OCI-M2 (cell line): ENCODE data around the gene FAM9C.

Source experiments
- DNase-seq: peaks from one replicate; lab custom pipeline; 2025; ENCODE audit not compliant: unreplicated experiment; lab: John Stamatoyannopoulos, UW

Gene FAM9C

GRCh38 chrX:13008851-13009250 lies 35.6 kb downstream of the FAM9C start:
- no peak for DNase-seq

GRCh38 chrX:13008189-13008533 lies 36.3 kb downstream of the FAM9C start:
- DNase-seq: no peak

DNA sequence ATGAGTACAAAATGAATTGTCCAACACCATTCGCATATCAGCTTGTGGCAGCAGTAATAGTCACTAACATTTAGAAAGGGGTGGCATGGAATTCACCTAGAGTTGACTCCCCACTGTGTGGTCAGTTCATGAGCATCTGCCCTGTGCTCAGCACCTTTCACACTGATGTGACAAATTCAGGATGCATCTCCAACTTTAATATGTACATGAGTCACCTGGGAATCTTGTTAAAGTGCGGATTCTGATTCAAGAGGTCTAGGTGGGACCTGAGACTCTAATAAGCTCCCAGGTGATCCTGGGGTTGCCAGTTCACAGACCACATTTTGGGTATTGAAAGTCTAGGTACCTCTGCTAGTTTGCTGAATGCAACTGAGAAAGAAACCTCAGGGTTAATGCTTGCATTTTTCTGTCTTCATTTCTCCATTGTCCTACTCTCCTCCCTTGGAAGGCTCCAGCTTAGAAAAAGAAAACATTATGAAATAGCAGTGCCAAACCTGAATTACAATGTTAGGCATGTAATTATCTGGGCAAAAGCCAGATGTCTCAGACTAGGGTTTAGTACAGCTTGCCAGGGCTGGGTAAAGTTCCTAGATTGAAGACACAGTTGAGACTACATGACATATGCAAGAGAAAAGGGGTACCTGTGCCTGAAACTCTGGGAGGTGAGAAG lies 36.8 kb downstream of the FAM9C start:
- DNase-seq: no peak

DNA sequence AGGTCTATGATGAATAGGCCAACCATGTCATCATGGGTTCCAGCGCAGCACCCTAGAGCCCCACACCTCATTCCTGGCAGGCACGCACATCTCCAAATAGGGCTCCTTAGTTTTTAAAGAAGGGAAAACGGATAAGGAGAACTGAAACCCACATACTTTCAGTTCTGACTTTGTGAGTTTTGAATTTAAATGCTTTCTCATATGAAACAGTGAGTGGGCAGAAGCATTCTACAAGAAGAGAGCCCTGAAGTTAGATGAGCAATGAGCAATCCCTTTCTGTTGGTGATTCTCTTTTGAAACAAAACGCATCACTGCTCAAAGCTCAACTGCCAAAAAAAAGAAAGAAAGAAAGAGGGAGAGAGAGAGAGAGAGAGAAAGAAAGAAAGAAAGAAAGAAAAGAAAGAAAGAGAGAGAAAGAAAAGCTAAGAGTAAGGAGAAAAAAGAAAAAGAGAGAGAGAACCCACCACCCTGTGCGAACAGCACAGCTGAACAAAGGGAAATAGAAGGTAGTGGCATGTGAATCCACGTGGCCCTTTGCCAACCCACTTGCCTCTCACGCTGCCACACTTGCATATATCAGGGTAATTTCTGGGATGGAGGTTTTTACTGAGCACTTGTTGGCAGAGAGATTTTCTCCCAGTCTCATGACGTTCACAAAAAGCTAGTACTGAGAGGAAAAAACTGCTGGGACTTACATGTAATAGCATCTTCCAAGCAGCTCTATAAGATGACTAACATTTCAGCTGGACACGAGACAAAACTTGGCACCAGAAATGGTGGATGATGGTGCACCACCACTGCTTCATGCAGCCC lies 38.6 kb downstream of the FAM9C start:
- DNase-seq: no peak

DNA sequence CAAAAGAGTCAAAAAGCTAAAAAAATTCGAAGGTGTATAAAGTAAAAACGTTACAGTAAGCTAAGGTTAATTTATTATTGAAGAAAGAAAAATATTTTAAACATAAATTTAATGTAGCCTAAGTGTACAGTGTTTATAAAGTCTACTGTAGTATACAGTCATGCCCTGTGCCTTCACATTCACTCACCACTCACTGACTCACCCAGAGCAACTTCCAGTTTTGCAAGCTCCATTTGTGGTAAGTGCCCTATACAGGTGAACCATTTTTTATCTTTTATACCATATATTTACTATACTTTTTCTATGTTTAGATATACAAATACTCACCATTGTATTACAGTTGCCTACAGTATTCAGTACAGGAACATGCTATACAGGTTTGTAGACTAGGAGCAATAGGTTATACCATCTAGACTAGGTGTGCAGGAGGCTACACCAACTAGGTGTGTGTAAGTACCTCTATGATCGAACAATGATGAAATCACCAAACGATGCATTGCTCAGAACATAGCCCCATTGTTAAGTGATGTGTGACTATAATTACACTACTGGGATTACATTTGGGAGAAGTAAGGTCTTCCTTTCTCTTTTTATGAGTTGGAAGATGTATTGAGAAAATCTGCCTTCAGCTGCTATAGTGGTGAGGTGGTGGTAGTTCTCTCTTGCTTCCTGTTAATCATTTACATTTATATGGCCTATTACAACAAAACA lies 42.3 kb downstream of the FAM9C start:
- no peak for DNase-seq

- DNase-seq: no peak
These were observed 43.3 kb downstream of the FAM9C start for GRCh38 chrX:13001097-13001496.

DNA sequence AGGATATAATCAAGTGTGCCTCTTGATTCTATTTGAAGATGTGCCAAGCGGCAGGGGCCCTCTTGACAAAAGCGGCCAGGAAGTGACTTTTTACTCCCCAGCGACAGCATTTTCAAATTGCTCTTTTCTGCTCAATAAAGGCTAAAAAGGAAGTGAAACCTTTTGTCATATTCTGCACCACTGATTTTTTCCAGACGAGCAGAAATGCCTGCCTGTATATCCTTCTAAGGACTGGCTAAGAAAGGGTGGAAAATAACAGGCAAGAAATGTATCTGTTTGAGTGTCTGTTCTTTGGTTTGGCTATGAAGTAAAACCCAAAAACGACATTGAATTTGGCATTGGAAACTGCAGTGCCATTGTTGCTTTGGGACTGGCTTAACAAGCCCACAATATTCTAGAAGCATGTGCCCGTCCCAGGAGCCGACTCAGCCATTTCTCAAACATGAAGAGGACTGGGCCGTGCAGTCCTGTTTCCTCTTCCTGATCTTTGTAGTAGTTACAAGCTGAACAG lies 44.1 kb downstream of the FAM9C start:
- DNase-seq: no peak

GRCh38 chrX:12999422-12999821 lies 45.0 kb downstream of the FAM9C start:
- DNase-seq: no peak

DNA sequence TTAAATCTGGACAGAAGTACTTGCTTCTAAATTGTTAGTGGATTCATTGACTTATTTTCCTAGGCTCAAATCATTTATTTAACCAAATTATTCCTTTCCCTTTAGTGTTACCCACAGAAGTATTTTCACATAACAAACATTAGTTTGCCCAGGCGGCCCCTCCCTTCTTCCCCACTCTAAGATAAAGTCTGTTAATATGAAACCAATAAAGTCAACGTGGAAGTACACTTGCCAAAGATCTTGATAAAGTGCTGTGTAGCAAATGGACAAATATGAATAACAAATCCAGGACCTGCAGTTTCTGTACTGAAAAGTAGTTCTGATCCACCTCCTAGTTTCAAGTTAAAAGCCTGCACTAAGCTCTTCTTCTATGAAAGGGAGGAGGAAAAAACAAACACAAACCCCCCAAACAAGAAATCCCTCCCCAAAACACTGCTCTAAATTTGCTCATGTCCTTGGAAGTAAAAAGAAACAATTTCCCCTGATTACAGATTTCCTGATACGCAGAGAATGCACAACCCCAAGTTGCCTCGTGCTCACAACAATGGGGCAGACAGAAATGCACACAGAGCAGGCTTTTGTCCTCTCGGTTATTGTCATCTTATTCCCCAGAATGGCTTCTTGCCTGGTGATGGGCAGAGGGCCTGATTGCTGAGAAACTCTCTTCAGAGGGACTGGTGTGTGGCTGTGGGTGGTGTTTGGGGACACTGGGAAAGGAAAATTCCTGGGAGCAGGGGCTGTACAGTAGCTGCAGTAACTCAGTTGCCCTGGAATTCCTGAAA lies 46.3 kb downstream of the FAM9C start:
- DNase-seq: no peak

GRCh38 chrX:12996934-12997435 lies 47.4 kb downstream of the FAM9C start:
- DNase-seq: no peak

- DNase-seq: no peak
These were observed 50.1 kb downstream of the FAM9C start for GRCh38 chrX:12994321-12994720.

GRCh38 chrX:12993826-12994225 lies 50.6 kb downstream of the FAM9C start:
- no peak for DNase-seq

- DNase-seq: no peak
These were observed 51.8 kb downstream of the FAM9C start for GRCh38 chrX:12992544-12993118.

- DNase-seq: no peak
These were observed 52.8 kb downstream of the FAM9C start for GRCh38 chrX:12991575-12991974.

GRCh38 chrX:12989461-12989860 lies 55.0 kb downstream of the FAM9C start:
- DNase-seq: no peak

- no peak for DNase-seq
These were observed 55.6 kb downstream of the FAM9C start for GRCh38 chrX:12988797-12989196.

- DNase-seq: no peak
These were observed 56.4 kb downstream of the FAM9C start for GRCh38 chrX:12987900-12988594.

- DNase-seq: no peak
These were observed 57.1 kb downstream of the FAM9C start for GRCh38 chrX:12987340-12987739.

DNA sequence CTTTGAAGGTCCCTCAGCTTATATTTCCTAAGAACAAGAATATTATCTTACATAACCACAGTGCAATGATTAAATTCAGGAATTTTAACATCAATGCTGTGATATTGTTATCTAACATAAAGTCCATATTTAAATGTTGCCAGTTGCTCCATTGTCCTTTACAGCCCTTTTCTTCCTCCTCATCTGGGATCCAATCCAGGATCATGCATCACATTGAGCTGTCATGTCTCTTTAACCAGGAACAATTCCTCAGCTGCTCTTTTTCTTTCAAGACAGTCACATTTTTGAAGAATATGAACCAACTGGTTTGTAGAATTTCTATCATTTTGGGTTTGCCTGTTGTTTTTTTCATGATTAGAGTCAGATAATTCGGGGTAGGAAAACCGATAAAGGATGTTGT lies 57.5 kb downstream of the FAM9C start:
- DNase-seq: no peak
